NCI-H345 (cell line): ENCODE measurements around the gene GPR183.
A peak's percentile ranks its signal among the peaks of the same experiment; 100 is the strongest.
"Not testable (repeated sequence)": the region's sequence is repeated elsewhere in the genome, so short reads cannot be mapped to it uniquely, and the experiment has no call there.

Source experiments
- DNase-seq: peaks from one replicate; lab custom pipeline; 2025; lab: John Stamatoyannopoulos, UW

The GPR183 gene

DNA sequence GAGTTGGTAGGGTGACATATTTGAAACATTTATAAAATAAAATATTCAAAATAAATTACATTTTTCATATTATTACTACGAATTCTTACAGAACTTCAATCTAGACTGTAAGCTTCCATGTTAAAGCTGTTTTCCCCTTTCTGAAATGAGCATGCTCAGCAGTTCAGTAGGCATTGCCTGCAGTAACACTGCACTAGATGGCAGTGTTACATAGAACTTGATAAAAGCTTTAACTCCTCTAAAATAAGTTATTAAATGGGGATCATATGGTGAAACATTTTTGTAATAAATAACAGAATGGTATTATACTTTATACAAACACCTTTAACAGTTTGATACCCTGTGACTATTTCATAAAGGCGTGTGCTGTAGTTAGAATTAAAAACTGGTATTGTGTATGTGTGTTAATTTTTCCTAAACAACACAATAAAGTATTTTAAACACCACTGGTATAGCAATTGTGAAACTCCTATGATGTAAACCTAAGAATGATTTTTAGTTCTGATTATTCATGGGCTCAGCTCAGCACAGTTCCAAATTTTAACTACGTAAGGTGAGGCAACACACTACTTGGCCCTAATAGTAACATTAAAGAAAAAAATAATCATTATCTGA lies 37.5 kb downstream of the GPR183 start:
- peak; percentile 9 for DNase-seq

DNA sequence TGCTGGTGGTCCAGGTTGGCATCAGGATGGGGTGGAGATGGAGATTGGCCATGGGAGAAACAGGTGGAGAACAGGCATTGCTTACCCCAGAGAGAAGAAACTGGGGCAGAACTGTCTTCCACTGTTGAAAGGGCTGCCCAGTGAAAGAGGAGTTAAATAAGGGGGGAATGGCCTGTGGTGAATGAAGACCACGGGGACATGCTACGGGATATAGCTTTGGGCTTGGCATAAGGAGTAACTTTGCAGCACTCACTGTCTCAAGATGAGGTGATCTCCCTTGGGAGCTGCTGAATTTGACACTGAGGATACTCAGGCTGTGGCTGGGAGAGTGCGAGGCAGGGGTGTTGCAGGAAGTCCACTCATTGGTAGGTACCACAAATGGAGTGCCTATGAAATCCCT lies 38.4 kb downstream of the GPR183 start:
- DNase-seq: no peak

DNA sequence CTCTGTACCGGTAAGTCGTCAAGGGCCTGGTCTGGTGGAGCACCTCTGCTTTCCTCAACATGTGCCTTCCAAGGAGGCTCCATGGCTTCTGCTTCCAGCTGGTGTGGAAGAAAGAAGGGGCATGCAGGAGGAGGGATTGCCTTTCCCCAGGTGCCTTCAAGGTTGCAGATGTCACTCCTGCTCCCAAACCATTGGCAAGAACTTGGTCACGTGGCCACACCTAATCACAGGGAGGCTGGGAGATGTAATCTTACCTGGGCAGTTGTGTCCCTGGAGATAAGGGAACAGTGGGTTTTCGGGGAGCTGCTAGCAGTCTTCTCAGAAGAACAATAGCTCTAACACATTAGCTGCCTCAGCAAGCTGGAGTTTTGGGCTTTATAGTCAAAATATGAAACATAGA lies 39.3 kb downstream of the GPR183 start:
- no peak for DNase-seq

DNA sequence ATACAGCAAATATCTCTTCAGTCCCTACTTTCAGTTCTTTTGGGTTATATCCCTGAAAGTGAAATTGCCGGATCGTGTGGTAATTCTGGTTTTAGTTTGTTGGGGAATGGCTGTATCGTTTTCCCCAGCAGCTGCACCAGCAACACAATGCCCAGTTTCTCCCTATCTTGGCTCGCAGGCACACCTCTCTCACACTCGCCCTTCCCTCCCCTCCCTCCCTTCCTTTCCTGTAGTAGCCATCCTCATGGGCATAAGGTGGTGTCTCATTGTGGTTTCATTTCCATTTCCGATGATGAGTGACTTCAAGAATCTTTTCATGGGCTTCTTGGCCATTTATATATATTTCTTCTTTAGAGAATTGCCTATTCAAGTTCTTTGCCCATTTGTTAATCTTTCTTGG lies 40.4 kb downstream of the GPR183 start:
- DNase-seq: no peak

DNA sequence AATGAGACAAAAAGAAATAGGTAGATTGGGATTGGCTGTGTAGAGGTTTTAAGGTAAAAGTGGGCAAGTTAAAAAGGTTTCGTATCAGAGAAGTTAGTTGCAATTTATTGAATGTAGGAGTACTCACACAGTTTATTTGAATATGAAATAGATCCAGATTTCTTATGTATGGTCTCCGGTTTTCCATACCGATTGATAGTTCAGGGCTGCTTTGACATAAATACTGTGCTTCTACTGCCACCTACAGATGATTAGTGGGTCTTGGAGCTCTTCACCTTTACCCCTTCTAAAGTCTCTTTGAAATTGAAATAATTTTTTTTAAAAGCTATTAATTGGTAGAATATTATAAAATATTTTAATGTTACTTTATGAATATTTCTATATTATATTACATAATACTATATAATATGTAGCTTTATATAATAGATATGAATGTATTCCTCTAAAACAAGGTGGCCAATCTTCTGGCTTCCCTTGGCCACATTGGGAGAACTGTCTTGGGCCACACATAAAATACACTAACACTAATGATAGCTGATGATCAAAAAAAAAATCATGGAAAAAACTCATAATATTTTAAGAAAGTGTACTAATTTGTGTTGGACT lies 41.3 kb downstream of the GPR183 start:
- peak; percentile 21 for DNase-seq

DNA sequence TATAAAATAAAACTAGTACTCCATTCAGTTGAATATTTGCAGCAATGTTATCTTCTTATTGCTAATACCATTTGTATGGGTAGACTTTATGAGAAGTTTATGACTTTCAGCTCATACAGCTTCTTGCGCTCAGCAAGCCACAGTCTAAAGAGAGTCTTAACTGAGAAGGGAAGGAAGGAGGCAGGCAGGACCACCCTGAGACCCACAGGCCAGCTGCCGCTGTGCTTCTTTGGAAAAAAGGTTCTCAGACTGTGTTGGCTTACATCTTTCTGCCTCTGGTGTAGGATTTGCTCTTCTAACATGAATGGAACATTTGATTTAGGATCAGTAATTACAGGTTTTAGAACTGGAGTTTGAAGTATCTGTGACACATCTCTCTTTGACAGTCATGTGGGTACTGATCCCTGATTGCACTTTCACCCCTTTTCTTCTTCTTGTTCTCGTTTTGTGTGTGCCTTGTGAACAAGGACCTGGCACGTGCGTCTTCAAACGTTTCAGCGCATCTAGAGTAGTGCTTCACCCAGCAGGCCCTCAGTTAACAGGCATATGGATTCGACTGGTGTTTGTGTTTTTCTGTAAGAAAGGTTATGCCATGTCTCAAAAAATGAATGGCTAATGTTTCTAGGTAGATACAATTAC lies 41.9 kb downstream of the GPR183 start:
- DNase-seq: no peak

DNA sequence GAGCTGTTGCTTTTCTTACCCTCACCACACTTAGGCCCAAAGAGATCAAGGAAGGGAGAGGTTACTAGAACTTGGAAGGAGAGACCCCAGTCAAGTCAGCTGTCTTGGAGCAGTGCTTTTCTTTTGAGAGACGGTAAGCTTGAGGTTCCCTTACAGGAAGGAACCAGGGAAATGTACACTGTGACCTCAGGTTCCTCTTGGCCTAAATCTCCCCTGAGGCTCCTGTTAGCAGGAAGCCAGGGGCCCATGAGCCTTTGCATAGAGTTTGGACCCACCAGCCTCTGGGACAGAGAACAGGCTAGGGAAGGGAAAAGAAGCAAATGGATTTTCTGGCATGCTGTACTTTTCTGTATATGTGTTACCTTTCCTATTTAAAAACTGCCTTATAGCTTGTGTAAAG lies 43.1 kb downstream of the GPR183 start:
- DNase-seq: no peak

DNA sequence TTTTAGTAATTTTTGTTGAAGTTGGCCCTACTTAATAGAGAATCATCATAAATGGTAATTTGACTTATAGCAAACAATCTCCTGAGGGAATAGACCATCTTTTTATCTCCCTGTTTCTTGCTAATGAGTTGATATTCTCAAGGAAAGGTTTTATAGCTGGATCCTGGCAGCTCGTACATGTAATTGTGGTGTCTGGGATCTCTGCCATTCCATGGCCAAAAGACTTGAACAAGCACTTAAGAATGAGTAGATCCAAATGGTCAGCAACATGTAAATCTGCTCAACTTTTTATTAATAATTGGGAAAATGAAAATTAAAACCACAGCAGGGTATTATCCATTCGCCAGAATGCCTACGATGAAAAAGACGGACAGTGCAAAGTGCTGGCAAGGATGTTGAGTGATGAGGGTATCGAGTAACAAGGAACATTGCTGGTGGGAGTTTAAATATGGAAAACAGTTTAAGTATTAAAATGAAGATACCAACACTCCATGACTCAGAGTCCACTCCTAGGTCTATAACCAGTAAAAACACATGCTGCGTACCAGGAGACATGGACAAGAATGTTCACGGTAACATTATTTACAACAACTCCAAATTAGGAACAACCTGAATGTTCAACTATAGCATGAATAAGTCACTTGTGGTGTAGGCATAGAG lies 43.9 kb downstream of the GPR183 start:
- DNase-seq: no peak

DNA sequence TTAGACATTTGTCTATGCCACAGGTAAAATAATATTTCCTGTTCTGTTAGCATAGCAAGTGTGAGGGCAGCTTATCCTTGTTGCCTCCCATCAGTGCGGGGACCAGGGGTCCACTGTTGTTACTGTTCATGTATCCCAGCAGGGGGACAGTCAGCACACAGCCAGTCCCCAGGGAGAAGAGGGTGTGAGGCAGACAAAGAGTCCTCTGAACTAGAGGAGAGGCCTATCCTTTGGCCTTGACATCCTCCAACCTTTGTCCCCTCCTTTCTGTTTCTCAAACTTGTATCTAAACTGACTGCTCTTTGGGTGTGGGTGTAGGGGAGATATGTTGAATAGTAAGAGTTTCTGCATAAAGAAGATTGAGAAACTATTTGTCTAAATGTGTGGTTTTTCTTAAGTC lies 46.1 kb downstream of the GPR183 start:
- no peak for DNase-seq

DNA sequence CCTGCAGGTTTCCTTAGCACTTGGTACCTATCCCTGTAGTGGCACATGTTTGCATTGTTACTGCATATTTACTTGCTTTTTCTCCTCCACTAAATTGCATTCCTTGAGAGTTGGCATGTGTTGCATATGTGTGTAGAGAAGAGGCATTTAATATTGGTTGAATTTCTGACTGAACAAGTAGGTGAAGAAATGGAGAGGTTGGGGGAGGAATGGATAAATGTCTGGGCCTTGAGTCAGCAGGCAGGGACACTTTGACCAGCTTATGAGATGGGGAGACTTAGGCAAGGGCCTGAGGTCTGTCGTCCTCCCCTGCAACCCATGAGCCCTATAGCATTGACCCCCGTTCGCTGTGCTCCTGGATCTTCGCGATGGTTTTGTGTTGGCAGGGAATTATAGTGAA lies 47.0 kb downstream of the GPR183 start:
- no peak for DNase-seq

DNA sequence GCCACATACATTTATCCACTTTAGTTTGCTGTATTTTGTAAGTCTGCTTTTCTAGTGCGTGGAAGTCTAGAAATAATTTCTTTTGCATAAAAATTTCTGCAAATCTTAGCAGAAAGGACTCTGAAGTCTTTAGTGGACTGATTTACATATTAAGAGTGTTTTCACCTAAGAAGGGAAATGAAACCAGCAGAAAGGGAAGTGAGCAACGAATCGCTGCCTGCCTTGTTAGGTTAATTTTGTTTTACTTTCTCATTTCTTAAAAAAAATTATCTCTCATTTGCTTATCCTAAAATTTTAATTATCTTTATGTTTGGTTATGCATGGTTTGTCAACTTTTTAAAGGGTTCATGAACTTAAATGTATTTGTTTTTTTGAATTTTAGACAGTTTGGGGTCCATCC lies 48.3 kb downstream of the GPR183 start:
- no peak for DNase-seq

DNA sequence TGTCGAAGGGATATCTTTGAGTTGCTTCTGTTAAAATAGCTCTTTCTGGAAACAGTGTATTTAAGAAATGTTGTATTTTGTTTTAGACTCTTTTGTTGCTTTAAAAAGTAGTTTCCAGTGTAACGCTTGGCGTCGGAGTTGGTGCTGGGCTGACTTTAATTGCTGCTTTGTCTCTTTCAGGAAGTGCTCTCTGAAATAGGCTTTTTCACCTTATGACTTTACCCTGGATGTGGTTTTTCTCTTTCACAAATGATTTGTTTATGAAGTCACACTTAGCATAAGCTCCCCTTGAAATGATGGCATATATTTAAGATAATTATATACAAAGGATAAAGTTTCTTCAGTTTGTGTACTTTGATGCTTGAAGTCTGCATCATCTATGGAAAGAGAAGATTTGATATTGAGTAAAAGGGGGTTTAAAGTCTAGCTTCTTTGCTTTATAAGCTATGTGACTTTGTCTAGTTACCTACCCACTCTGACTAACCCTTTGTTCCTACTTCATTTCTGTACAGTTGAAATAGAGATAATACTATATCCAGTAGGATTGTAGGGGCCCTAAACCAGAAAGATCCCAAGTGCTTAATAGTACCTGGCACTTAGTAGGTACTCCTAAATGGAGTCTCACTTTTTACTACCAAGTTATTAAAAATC lies 48.9 kb downstream of the GPR183 start, which contains the start of gene GPR18:
Gene GPR18, minus strand, starts transcription at position 170 of the 651 bp plus-strand sequence. CDS start 2,507 bp downstream, outside the sequence.
- DNase-seq: no peak

DNA sequence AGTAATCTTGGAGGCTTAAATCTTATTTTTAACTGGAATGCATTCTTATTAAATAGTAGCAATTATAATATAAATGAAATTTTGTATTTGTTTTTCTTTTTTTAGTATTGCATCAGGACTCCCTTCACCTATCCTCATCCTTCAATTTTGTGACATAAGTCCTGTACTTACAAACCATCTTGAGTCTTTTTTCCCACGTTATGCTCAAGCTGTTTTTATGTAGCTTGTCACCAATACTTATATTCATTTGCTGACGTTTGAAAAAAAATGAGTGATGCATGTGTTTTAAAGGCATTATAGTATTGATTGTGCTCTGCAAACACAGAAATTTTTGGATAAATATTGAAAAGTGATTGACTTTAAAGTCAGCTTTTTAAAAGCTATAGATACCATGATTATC lies 49.9 kb downstream of the GPR183 start:
- DNase-seq: no peak

DNA sequence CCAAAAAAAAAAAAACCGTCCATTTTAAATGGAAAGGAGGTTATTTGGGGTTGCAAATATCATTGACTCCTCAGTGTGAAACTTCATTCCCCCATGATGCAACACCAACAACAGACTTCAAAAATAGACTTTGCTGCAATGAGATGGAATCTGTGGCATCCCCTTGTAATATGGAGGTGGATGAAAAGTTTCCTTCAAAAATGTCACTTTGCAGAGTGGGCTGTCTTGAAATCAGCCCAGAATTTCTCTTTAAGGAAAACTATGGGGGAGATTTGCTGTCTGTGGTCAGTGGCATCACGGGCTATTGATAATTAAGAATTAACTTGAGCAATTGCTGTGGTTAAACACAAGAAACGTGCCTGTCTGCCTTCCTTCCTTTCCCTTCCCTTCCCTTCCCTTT lies 50.5 kb downstream of the GPR183 start:
- no peak for DNase-seq

DNA sequence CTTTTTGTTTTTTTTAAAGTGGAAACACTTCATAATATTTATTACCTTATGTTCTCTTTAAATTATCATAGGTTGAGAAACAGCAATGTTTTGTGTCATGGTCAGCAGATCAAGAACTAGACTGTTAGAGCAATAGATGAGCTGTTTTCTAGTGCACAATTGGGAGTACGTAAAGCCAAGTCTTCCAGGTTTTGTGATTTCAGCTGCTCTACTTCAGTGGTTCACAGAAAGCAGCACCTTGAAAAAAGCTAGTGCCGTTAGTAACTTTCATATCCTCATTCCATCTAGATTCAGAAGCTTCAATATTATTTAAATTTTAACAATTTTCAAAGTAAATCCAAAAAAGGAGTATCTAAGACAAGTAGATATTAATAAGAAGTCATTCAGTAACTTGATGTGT lies 50.9 kb downstream of the GPR183 start:
- DNase-seq: no peak

DNA sequence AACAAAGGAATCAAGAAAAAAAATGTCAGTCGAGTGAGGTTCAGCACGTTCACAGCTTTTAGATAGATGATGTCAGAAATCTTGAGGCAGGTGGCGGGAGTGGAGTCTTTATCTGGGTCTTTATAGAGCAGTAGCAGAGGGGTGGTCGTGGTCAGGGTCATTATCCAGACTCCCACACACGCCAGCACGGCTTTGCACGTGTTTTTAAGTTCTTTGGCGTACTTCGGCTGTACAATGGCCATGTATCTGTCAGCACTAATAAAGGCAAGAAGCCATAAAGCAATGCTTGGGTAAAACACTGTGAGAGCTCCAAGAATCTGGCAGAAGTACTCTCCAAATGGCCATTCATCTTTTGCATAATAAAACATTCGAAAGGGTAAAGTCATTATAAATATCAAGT lies 51.9 kb downstream of the GPR183 start:
- DNase-seq: no peak

DNA sequence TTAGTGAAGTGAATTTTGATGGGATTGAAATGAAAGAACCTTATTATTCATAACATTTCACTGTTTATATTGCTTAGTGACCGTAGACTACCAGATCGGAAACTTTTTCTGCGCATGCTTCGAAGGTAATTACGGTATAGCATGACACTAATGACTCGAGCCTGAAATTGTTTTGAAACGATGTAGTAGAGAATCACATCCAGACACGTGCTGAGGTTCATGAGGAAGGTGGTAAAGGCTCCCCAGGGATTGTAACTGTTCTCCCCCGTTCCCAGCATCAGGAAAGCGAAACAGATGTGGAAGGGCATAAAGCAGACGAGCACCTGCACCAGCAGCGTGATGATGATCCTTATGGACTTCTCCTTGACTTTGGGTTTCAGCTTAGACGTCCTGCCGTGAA lies 52.4 kb downstream of the GPR183 start:
- no peak for DNase-seq

DNA sequence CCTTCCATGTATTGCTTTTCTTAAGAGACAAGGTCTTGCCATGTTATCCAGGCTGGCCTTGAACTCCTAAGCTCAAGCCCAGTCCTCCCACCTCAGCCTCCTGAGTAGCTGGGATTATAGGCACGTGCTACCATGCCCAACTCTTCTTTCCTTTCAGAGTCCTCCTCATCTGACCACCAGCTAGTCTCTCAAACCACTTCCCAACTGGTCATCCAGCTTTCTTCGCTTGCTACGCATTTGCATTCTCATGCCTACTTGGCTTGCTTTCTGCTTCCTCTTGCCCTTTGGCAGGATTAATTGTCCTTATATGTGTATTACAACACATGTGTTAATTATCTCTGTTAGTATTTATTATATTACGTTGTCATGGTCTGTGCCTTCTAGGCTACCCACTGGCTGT lies 55.3 kb downstream of the GPR183 start:
- DNase-seq: no peak

DNA sequence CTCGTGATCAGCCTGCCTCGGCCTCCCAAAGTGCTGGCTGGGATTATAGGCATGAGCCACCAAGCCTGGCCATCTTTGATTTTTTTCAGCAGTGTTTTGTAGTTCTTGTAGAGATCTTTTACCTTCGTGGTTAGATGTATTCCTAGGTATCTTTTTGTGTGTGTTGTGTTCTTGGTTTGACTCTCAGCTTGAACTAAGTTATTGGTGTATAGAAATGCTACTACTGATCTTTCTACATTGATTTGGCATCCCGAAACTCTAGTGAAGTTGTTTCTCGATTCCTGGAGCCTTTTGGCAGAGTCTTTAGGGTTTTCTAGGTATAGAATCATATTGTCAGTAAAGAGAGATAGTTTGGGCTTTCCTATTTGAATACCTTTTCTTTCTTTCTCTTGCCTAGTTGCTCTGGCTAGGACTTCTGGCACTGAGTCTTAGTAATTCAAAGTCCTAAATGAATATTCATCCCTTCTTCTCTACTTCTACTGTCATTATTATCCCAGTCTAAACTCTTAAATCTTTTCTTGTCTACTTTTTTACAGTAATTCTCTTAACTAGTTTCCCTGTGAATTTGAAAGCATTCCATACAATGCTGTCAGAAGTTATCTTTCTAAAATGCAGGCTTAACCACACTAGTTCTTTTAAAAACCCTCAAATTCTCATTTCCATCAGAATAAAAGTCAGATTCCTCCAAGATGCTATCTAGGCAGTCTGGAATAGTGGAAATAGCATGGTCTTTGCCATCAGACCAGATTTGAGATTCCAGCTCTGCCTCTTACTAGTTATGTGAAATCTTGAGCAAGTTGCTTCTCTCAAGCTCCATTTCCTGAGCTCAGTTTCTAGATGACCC lies 56.0 kb downstream of the GPR183 start:
- no peak for DNase-seq

DNA sequence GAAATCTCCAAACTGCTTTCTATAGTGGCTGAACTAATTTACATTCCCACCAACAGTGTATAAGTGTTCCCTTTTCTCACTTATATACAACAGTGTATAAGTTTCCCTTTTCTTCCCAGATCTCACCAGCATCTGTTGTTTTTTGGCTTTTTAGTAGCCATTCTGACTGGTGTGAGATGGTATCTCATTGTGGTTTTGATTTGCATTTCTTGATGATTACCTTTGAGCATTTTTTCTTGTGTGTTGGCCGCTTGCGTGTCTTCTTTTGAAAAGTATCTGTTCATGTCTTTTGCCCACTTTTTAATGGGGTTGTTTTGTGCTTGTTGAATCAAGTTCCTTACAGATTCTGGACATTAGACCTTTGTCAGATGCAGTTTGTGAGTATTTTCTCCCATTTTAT lies 57.6 kb downstream of the GPR183 start:
- not testable (repeated sequence) for DNase-seq

DNA sequence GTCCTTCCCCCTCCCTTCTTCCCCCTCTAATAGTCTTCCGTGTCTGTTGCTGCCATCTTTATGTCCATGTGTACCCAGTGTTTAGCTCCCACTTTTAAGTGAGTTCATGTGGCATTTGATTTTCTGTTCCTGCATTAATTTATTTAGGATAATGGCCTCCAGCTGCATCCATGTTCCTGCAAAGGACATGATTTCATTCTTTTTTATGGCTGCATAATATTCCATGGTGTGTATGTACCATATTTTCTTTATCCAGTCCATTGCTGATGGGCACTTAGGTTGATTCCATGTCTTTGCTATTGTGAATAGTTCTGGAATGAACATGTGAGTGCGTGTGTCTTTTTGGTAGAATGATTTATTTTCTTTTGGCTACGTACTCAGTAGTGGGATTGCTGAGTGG lies 58.0 kb downstream of the GPR183 start:
- not testable (repeated sequence) for DNase-seq

DNA sequence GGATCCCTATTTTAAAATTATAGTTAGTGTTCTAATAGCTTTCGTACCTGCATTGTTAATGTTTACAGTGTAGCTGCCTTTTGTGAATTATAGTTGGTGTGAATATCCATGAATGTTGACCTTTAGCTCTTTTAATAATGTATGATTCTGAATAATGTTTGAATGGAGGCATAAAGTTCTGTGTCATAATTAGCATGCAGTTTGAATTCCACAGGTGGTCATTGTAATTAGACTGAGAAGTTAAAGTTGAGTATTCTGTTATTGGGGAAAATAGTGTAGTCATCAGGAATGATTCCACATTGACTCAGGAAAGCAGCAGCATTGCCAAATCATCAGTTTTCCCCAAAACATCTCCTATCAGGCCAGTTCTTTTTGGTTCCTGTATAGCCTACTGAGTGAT lies 61.1 kb downstream of the GPR183 start:
- no peak for DNase-seq
